ENCODE results near the gene FGGY. TPM values are rescaled to one million over a fixed set of nuclear protein-coding genes. Genes with fewer than 3 reads are reported as not detected.

Gene FGGY
- total and polyA plus RNA-seq, 2 donors (not counting 3 experiments of a cell fraction or from before 2014, with no cell fraction given): 5.6 to 6.4 TPM

DNA sequence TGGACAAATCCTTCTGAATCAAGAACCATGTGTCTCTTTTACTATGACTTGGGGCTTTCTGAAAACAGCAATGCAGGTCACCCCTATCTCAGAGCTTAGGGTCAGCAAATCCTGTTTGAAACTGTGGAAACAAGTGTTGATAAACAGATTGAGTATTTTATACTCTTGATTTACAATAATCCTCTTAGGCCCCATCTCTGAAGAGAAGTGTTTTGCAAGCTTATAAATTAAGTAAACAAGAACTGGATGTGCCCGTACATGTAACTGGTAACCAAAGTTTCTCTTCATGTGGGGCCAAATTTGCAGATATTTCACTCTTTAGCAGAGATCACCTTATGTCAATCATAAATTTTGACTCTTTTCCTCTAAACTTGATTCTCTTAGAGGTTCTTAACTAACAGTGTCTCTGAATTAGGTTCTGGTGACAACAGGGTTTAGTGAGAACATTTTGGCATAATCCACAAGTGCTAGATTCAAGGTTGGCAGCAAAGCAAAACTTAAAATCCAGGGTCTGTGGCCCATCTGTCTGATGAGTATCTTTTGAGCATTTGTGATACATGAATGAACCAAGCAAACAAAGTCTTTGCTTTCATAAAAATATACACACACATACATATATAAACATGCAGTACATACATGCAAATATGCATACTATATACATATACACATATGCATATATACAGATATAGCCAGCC lies 334.8 kb downstream of the FGGY start:
- Histone ChIP-seq H3K4me2 (ENCODE audit: insufficient read depth, low read length) (no peak overlapping the region), H3K36me3 (ENCODE audit: control insufficient read depth in 2 of 2, extremely low read depth in 1 of 2, insufficient read depth in 2 of 2, low read length in 2 of 2) (no peaks in the 10 kb centered on the region), H3K9ac (replicated peaks; ENCODE audit: extremely low read depth, insufficient read depth, low read length) (no peak overlapping the region), H3K4me1 (ENCODE audit: control insufficient read depth, extremely low read depth, insufficient read depth, low read length) (no peaks in the 10 kb centered on the region), H2AFZ (ENCODE audit: low read depth, low read length) (no peak overlapping the region), H3K27ac (ENCODE audit: insufficient read depth, low read depth, low read length) (no peak overlapping the region), H3K9me3 (replicated peaks; ENCODE audit: control insufficient read depth, insufficient read depth, low read length) (no peaks in the 10 kb centered on the region), H3K4me3 (replicated peaks in 1 of 3; ENCODE audit: insufficient read depth in 1 of 3, low read depth in 1 of 3, low read length in 3 of 3) (no peak overlapping the region), H3K9me1 (replicated peaks; ENCODE audit: control insufficient read depth, extremely low read depth, insufficient read depth, low read length) (no peaks in the 10 kb centered on the region), H4K20me1 (replicated peaks; ENCODE audit: control insufficient read depth, extremely low read depth, insufficient read depth, low read length) (no peaks in the 10 kb centered on the region), H3K27me3 (ENCODE audit: control insufficient read depth in 2 of 2, insufficient read depth in 2 of 2, low read length in 2 of 2) (no peaks in the 10 kb centered on the region), H3K79me2 (ENCODE audit: control insufficient read depth, insufficient read depth, low read length) (no peaks in the 10 kb centered on the region)
- no peak for FAIRE-seq
- intact Hi-C loops (cut with micrococcal nuclease) (no loop called here), dilution Hi-C loops (cut with MboI; ENCODE audit: extremely low pct_ligation_motif_present, low sequenced_read_pairs) (no loop called here)
- no peak for DNase-seq (ENCODE audit: low read depth, low spot score)
- TF ChIP-seq GATA2 (IDR thresholded peaks at IDR 0.05; ENCODE audit: insufficient read depth, insufficient read length, low read depth, low read length) (no peak), POLR2A (IDR thresholded peaks at IDR 0.05; ENCODE audit: low read depth, low read length) (no peak), MYC (IDR thresholded peaks at IDR 0.05; ENCODE audit: low read depth, low read length) (no peak)
- TF ChIP-seq, protein P1, sequence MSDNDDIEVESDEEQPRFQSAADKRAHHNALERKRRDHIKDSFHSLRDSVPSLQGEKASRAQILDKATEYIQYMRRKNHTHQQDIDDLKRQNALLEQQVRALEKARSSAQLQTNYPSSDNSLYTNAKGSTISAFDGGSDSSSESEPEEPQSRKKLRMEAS (IDR thresholded peaks at IDR 0.05; ENCODE audit: insufficient read depth, insufficient read length): no peak
- BruUV-seq (replicated peaks): no TSS peak
- POLR2A ChIA-PET: no interaction called here
- CTCF ChIA-PET: no interaction called here

DNA sequence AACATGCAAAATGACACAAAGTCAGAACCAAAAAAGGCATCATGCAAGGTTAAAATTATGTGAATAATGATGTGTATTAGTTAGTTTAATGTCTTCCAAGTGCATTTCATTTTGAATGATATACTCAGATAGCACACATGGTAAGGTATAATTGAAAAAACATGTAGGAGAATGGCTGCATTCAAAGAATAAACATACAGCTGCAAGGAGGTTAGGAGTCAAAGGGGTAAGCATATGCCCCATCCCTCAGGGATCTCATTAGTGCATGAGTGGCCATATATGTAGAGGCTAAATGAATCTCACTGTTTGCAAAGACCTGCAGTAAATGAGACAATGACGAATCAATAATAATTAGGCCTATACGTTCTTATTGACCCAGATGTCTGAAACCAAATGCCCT lies 338.2 kb downstream of the FGGY start:
- Histone ChIP-seq H3K9ac (replicated peaks; ENCODE audit: extremely low read depth, insufficient read depth, low read length) (no peak overlapping the region), H3K27me3 (ENCODE audit: control insufficient read depth in 2 of 2, insufficient read depth in 2 of 2, low read length in 2 of 2) (no peaks in the 10 kb centered on the region), H4K20me1 (replicated peaks; ENCODE audit: control insufficient read depth, extremely low read depth, insufficient read depth, low read length) (no peaks in the 10 kb centered on the region), H3K9me3 (replicated peaks; ENCODE audit: control insufficient read depth, insufficient read depth, low read length) (no peaks in the 10 kb centered on the region), H3K36me3 (ENCODE audit: control insufficient read depth in 2 of 2, extremely low read depth in 1 of 2, insufficient read depth in 2 of 2, low read length in 2 of 2) (no peaks in the 10 kb centered on the region), H3K4me2 (ENCODE audit: insufficient read depth, low read length) (no peak overlapping the region), H3K79me2 (ENCODE audit: control insufficient read depth, insufficient read depth, low read length) (no peaks in the 10 kb centered on the region), H3K4me1 (ENCODE audit: control insufficient read depth, extremely low read depth, insufficient read depth, low read length) (no peaks in the 10 kb centered on the region), H2AFZ (ENCODE audit: low read depth, low read length) (no peak overlapping the region), H3K4me3 (replicated peaks in 1 of 3; ENCODE audit: insufficient read depth in 1 of 3, low read depth in 1 of 3, low read length in 3 of 3) (no peak overlapping the region), H3K27ac (ENCODE audit: insufficient read depth, low read depth, low read length) (no peak overlapping the region), H3K9me1 (replicated peaks; ENCODE audit: control insufficient read depth, extremely low read depth, insufficient read depth, low read length) (no peaks in the 10 kb centered on the region)
- ChIA-PET CTCF (no interaction called here), POLR2A (no interaction called here)
- BruUV-seq (replicated peaks): no TSS peak
- TF ChIP-seq GATA2 (IDR thresholded peaks at IDR 0.05; ENCODE audit: insufficient read depth, insufficient read length, low read depth, low read length): no peak
- TF ChIP-seq, protein P1 (IDR thresholded peaks at IDR 0.05; ENCODE audit: insufficient read depth, insufficient read length): no peak
- no peak for TF ChIP-seq MYC (IDR thresholded peaks at IDR 0.05; ENCODE audit: low read depth, low read length)
- no peak for TF ChIP-seq POLR2A (IDR thresholded peaks at IDR 0.05; ENCODE audit: low read depth, low read length)
- TF ChIP-seq EZH2 (IDR thresholded peaks at IDR 0.05; ENCODE audit: borderline replicate concordance, low read depth, low read length, severe bottlenecking): no peak
- TF ChIP-seq, protein P2, sequence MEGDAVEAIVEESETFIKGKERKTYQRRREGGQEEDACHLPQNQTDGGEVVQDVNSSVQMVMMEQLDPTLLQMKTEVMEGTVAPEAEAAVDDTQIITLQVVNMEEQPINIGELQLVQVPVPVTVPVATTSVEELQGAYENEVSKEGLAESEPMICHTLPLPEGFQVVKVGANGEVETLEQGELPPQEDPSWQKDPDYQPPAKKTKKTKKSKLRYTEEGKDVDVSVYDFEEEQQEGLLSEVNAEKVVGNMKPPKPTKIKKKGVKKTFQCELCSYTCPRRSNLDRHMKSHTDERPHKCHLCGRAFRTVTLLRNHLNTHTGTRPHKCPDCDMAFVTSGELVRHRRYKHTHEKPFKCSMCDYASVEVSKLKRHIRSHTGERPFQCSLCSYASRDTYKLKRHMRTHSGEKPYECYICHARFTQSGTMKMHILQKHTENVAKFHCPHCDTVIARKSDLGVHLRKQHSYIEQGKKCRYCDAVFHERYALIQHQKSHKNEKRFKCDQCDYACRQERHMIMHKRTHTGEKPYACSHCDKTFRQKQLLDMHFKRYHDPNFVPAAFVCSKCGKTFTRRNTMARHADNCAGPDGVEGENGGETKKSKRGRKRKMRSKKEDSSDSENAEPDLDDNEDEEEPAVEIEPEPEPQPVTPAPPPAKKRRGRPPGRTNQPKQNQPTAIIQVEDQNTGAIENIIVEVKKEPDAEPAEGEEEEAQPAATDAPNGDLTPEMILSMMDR (IDR thresholded peaks at IDR 0.05; ENCODE audit: extremely low read depth in 1 of 2, insufficient read depth in 1 of 2, low read depth in 1 of 2, low read length in 2 of 2): no peak
- TF ChIP-seq FOS (IDR thresholded peaks at IDR 0.05; ENCODE audit: borderline replicate concordance, insufficient read depth, low read length): no peak
- no peak for TF ChIP-seq POLR2AphosphoS5 (IDR thresholded peaks at IDR 0.05; ENCODE audit: insufficient read depth, low read depth, low read length)
- TF ChIP-seq JUN (IDR thresholded peaks at IDR 0.05; ENCODE audit: borderline replicate concordance, insufficient read depth, insufficient read length, low read depth): no peak
- FAIRE-seq (no peak), DNase-seq (ENCODE audit: low read depth, low spot score) (no peak)
- dilution Hi-C loops (cut with MboI; ENCODE audit: extremely low pct_ligation_motif_present, low sequenced_read_pairs): no loop called here
- intact Hi-C loops (cut with micrococcal nuclease): no loop called here

Data from endothelial cell of umbilical vein (primary cell).